Stimulated activated naive CD8-positive, alpha-beta T cell treated with anti-CD3 and anti-CD28 coated beads, Interleukin-15, amount 100 ng/mL, for 72 hours (primary cell): ENCODE results near the gene FHIP1A.

Source experiments
- ATAC-seq: fragments of 150-1000 bp; cut with Tn5 transposase; 2 replicates; pipeline ENCODE4 v1.10.0; 2021; ENCODE audit warnings: mild to moderate bottlenecking, moderate library complexity
- DNase-seq, 2 donors: peaks; one replicate each; pipeline ENCODE4 v3.0.0; 2021 to 2022
- H3K27ac Mint-ChIP-seq, 2 donors: one replicate each; pipeline ENCODE4 v1.8.0; 2022; ENCODE audit warnings: mild to moderate bottlenecking in 2 of 2, mixed read lengths in 2 of 2, moderate library complexity in 2 of 2
- H3K27me3 Mint-ChIP-seq: one replicate; pipeline ENCODE4 v1.8.0; 2022; ENCODE audit warnings: mixed read lengths
- H3K4me1 Mint-ChIP-seq: one replicate; pipeline ENCODE4 v1.8.0; 2022; ENCODE audit warnings: mild to moderate bottlenecking, mixed read lengths
- H3K4me3 Mint-ChIP-seq, 2 donors: one replicate each; pipeline ENCODE4 v1.8.0; 2022; ENCODE audit warnings: mild to moderate bottlenecking in 2 of 2, mixed read lengths in 2 of 2, moderate library complexity in 1 of 2
- H3K9me3 Mint-ChIP-seq, 2 donors: one replicate each; pipeline ENCODE4 v1.8.0; 2022; ENCODE audit warnings: mixed read lengths in 2 of 2

Gene FHIP1A

DNA sequence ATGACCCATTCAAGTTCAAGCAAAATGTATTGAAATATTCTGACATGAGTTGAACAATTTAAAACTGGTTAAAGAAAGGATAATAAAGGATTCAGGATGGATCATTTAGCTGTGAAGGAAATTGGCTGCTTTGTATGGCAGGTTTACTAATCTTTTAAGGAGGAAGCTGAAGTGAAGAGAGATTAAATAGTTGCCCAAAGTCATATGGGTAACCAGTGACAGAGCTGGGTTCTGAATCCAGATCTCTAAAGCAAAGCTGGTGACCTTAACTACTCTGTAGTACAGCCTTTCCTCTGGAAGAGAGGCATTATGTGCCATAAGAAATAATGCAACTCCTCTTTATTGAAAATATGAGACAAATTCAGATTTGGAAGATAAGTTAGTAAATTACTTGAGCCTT is 22.8 kb downstream of the FHIP1A start:
- Mint-ChIP-seq H3K4me1 (no peaks in the 10 kb centered on the region), H3K27ac (no peak overlapping the region), H3K9me3 (no peaks in the 10 kb centered on the region), H3K4me3 (no peak overlapping the region), H3K27me3 (peaks cover 24% of the 10 kb centered on the region)
- DNase-seq = no peak
- no peak for ATAC-seq

DNA sequence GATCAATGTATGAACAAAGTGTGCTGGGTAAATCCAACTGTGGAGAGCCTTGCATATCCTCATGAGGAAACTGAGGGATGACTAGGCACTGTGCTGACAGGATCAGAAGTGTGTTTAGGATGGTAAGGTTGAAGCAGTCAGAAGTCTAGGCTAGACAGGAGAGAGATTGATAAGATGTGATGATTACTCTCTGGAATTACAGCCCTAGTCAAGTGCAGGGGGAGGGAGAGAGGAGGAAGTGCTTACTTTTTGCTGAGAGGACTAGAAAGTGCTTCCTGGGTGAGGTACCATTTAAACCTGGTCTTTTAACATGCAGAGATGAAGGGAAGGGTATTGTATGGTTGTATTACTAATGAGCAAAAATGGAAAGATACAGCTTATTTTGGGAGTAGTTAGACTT is 23.7 kb downstream of the FHIP1A start:
- H3K4me1 Mint-ChIP-seq = no peaks in the 10 kb centered on the region
- ATAC-seq (no peak), DNase-seq (no peak)
- H3K27me3 Mint-ChIP-seq = peaks cover 24% of the 10 kb centered on the region
- H3K4me3 Mint-ChIP-seq = no peak overlapping the region
- no peaks in the 10 kb centered on the region for H3K9me3 Mint-ChIP-seq
- H3K27ac Mint-ChIP-seq = no peak overlapping the region

GRCh38 chr4:151434183-151434860 is 25.3 kb downstream of the FHIP1A start:
- H3K4me1 Mint-ChIP-seq = no peaks in the 10 kb centered on the region
- H3K9me3 Mint-ChIP-seq = no peaks in the 10 kb centered on the region
- no peak overlapping the region for H3K4me3 Mint-ChIP-seq
- peaks cover 15% of the 10 kb centered on the region for H3K27me3 Mint-ChIP-seq
- no peak for DNase-seq
- no peak for ATAC-seq
- H3K27ac Mint-ChIP-seq = no peak overlapping the region

GRCh38 chr4:151436093-151436518 is 27.1 kb downstream of the FHIP1A start:
- DNase-seq (no peak), ATAC-seq (no peak)
- H3K27me3 Mint-ChIP-seq = peaks cover 15% of the 10 kb centered on the region
- no peak overlapping the region for H3K27ac Mint-ChIP-seq
- H3K4me3 Mint-ChIP-seq = no peak overlapping the region
- no peaks in the 10 kb centered on the region for H3K9me3 Mint-ChIP-seq
- H3K4me1 Mint-ChIP-seq = no peaks in the 10 kb centered on the region

DNA sequence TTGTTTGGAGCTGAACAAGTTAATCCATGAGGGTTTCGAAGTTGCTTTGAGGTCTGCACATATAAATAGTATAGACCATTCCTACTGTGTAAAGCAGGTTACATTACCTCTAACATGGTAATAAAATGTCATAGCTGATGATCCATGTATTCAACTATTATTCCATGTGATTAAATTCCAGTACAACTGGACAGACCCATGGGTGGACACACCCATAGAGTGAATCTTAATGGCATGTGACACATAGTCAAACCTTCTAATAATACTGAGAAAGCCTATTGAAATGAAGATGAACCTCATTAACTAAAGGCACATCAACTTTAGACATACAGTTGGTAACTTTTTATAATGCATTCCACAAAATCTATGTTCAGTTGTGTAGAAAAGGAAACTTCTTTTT is 28.5 kb downstream of the FHIP1A start:
- no peak for ATAC-seq
- DNase-seq = no peak
- no peaks in the 10 kb centered on the region for H3K9me3 Mint-ChIP-seq
- H3K27ac Mint-ChIP-seq = no peak overlapping the region
- H3K4me3 Mint-ChIP-seq = no peak overlapping the region
- H3K27me3 Mint-ChIP-seq = peaks cover 10% of the 10 kb centered on the region
- no peaks in the 10 kb centered on the region for H3K4me1 Mint-ChIP-seq

- Mint-ChIP-seq H3K4me1 (no peaks in the 10 kb centered on the region), H3K9me3 (no peaks in the 10 kb centered on the region), H3K27me3 (peaks cover 3% of the 10 kb centered on the region), H3K4me3 (no peak overlapping the region), H3K27ac (no peak overlapping the region)
- ATAC-seq = no peak
- no peak for DNase-seq
These were observed 29.2 kb downstream of the FHIP1A start for GRCh38 chr4:151438154-151438553.

DNA sequence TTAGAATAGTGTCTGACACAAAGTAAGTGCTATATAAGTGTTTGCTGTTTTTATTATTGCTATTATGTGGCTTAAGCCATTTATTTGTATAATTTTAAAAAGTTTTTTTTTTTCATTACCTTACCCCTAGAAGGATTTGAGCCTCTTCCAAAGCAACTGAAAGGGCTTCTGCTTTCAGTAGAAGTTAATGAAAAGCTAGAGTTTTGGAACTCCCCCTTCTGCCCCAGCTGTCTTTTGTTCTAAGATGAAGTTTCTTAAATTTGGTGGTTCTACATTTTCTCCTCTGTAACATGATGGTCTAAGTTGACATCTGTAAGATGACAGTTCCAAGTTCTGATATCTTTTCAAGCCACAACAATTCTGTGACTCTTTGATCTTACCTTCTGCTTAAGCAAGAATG is 30.3 kb downstream of the FHIP1A start:
- DNase-seq (no peak), ATAC-seq (no peak)
- Mint-ChIP-seq H3K9me3 (no peaks in the 10 kb centered on the region), H3K4me1 (no peaks in the 10 kb centered on the region), H3K4me3 (no peak overlapping the region), H3K27ac (no peak overlapping the region), H3K27me3 (no peaks in the 10 kb centered on the region)

DNA sequence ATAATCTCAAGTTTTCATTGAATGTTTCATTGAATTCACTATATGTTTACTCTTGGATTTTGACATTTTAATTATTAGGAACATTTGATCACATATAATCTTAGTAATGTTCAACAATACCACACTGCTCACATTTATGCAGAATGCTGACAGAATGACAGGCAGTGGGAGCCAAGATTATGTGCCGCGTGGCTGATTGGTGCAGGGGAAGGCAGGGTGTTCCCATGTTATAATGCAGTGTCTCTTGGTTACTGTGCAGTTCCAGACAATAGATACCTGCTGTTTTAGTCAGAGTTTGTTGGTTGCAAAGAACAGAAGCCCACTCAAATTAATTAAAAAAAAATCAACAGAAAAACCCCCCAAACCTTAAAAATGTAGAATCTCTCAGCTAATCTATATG is 33.0 kb downstream of the FHIP1A start:
- Mint-ChIP-seq H3K27me3 (peaks cover 13% of the 10 kb centered on the region), H3K4me3 (no peak overlapping the region), H3K9me3 (no peaks in the 10 kb centered on the region), H3K27ac (no peak overlapping the region), H3K4me1 (no peaks in the 10 kb centered on the region)
- ATAC-seq (no peak), DNase-seq (no peak)

- Mint-ChIP-seq H3K9me3 (no peaks in the 10 kb centered on the region), H3K27ac (peak overlapping the region in 1 of 2 donors; percentile 7), H3K4me3 (no peak overlapping the region), H3K4me1 (no peaks in the 10 kb centered on the region), H3K27me3 (peaks cover 13% of the 10 kb centered on the region)
- no peak for DNase-seq
- no peak for ATAC-seq
These were observed 34.3 kb downstream of the FHIP1A start for GRCh38 chr4:151443247-151443646.

DNA sequence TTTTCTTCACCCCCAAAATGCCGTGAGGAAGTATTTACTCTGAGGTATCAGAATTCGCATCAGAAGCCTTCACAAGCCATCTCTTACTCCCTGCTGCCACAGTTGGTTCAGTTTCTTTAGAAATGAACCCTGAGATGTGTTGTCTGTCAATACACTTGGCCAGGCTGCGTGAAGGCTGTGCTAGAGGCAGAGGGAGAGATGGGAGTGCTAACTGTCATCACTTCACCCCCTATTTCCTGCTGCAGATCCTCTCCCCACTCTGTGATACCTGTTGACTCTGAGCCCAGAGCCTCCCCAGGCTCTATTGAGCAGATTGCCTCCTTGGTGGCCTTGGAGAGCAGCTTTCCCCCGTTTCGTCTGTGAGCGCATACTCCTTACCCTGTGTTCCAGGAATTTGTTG is 34.8 kb downstream of the FHIP1A start:
- Mint-ChIP-seq H3K27ac (no peak overlapping the region), H3K4me1 (no peaks in the 10 kb centered on the region)

GRCh38 chr4:151446208-151446607 is 37.2 kb downstream of the FHIP1A start:
- ATAC-seq (no peak), DNase-seq (no peak)
- no peak overlapping the region for H3K4me3 Mint-ChIP-seq
- no peaks in the 10 kb centered on the region for H3K9me3 Mint-ChIP-seq
- H3K27me3 Mint-ChIP-seq = peaks cover 13% of the 10 kb centered on the region
- H3K4me1 Mint-ChIP-seq = no peaks in the 10 kb centered on the region
- no peak overlapping the region for H3K27ac Mint-ChIP-seq

More for the DNA sequence above, 34.8 kb downstream of the FHIP1A start:
- no peak overlapping the region for H3K4me3 Mint-ChIP-seq
- ATAC-seq (no peak), DNase-seq (no peak)
- no peaks in the 10 kb centered on the region for H3K9me3 Mint-ChIP-seq
- peaks cover 13% of the 10 kb centered on the region for H3K27me3 Mint-ChIP-seq

- Mint-ChIP-seq H3K4me1 (no peaks in the 10 kb centered on the region), H3K27ac (no peak overlapping the region), H3K27me3 (no peaks in the 10 kb centered on the region), H3K9me3 (no peaks in the 10 kb centered on the region), H3K4me3 (no peak overlapping the region)
- ATAC-seq (no peak), DNase-seq (no peak)
These were observed 45.5 kb downstream of the FHIP1A start for GRCh38 chr4:151454513-151454912.

DNA sequence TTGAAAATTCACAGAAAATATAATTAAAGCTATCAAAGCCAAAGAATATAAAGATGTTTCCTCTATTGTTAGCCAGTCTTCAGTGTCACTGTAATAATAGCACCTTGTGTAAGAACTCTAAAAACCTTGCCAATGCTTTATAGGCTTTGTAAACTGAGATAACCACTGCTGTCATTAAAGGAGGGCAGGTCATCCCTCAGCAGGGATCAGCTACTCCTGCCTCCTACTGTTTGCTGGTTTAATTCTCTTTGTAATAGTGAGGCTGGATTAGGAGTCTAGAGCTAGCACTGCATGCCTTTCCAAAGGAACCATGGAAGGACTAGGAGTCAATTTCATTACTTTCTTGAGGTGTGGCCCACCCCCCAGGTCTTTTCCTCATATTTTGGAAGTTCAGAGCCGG is 46.2 kb downstream of the FHIP1A start:
- no peak for DNase-seq
- Mint-ChIP-seq H3K27ac (no peak overlapping the region), H3K4me1 (no peaks in the 10 kb centered on the region), H3K9me3 (no peaks in the 10 kb centered on the region), H3K27me3 (no peaks in the 10 kb centered on the region), H3K4me3 (no peak overlapping the region)
- ATAC-seq = no peak

GRCh38 chr4:151458148-151458547 is 49.2 kb downstream of the FHIP1A start:
- Mint-ChIP-seq H3K4me1 (no peaks in the 10 kb centered on the region), H3K4me3 (no peak overlapping the region), H3K9me3 (no peaks in the 10 kb centered on the region), H3K27me3 (no peaks in the 10 kb centered on the region), H3K27ac (no peak overlapping the region)
- DNase-seq (no peak), ATAC-seq (no peak)
